H1 (cell line): Measurements from ENCODE around the gene SHMT2. TPM values are rescaled to one million over a fixed set of nuclear protein-coding genes. Genes with fewer than 3 reads are reported as not detected.

Experiments used
- CTCF ChIA-PET: fragments of 300-600 bp; sonication (Branson Sonifier 250); formaldehyde crosslinking; loops from one replicate; lab custom pipeline; 2021; ENCODE audit not compliant: partially characterized antibody; lab: Charles Lee
- POLR2A ChIA-PET: fragments of 300-600 bp; sonication (Branson Sonifier 250); formaldehyde crosslinking; loops from one replicate; lab custom pipeline; 2021; ENCODE audit warnings: inconsistent platforms; ENCODE audit not compliant: partially characterized antibody; lab: Charles Lee
- DNase-seq, 2 experiments: peaks; one replicate each; pipeline versions ENCODE4 v3.0.0 to v3.0.0-alpha.2; 2010 to 2022; ENCODE audit warnings: low spot score in 2 of 2, low read depth in 1 of 2, mixed read lengths in 1 of 2
- FAIRE-seq: peaks from 2 replicates; lab custom pipeline; 2011; peaks lifted over from hg19 to GRCh38; lab: Jason Lieb, UNC
- H2AFZ ChIP-seq: 2 replicates; pipeline ENCODE4 v1.8.1; 2012; ENCODE audit warnings: low read length, inconsistent platforms
- H2AK5ac ChIP-seq: 2 replicates; pipeline ENCODE4 v1.6.1; 2013; ENCODE audit warnings: low read depth, low read length
- H2BK120ac ChIP-seq: replicated peaks from 2 replicates; pipeline ENCODE3; 2013; ENCODE audit warnings: low read depth, low read length, inconsistent platforms
- H2BK12ac ChIP-seq: 2 replicates; pipeline ENCODE4 v1.6.1; 2013; ENCODE audit warnings: low read depth, low read length
- H2BK15ac ChIP-seq: 2 replicates; pipeline ENCODE4 v1.6.1; 2013; ENCODE audit warnings: low read length
- H2BK20ac ChIP-seq: 2 replicates; pipeline ENCODE4 v1.6.1; 2013; ENCODE audit warnings: low read length
- H2BK5ac ChIP-seq: 2 replicates; pipeline ENCODE4 v1.6.1; 2013; ENCODE audit warnings: low read depth, low read length
- H3K14ac ChIP-seq: 2 replicates; pipeline ENCODE4 v1.6.1; 2013; ENCODE audit warnings: inconsistent platforms; ENCODE audit not compliant: insufficient read length
- H3K18ac ChIP-seq: 2 replicates; pipeline ENCODE4 v1.6.1; 2013; ENCODE audit warnings: low read length; ENCODE audit errors: extremely low read depth
- H3K23ac ChIP-seq: 2 replicates; pipeline ENCODE4 v1.6.1; 2013; ENCODE audit warnings: inconsistent platforms; ENCODE audit not compliant: insufficient read length
- H3K23me2 ChIP-seq: 2 replicates; pipeline ENCODE4 v1.6.1; 2013; ENCODE audit warnings: low read depth, low read length
- H3K27ac ChIP-seq: 2 replicates; pipeline ENCODE4 v1.6.1; 2011; ENCODE audit warnings: low read depth, low read length, inconsistent platforms
- H3K27me3 ChIP-seq, 4 experiments: replicated peaks in 1 of 4; 1 replicate in 1 of 4; 2 replicates in 3 of 4; pipeline versions ENCODE4 v1.6.1 to v1.8.1; 2011 to 2013; ENCODE audit warnings: low read length in 3 of 4, mild to moderate bottlenecking in 3 of 4, inconsistent platforms in 2 of 4, mixed read lengths in 2 of 4, moderate library complexity in 1 of 4; ENCODE audit not compliant: control insufficient read depth in 3 of 4, insufficient read depth in 3 of 4; ENCODE audit errors: extremely low read depth in 1 of 4
- H3K36me3 ChIP-seq, 4 experiments: 2 replicates each; pipeline versions ENCODE4 v1.6.1 to v1.8.1; 2011 to 2013; ENCODE audit warnings: mild to moderate bottlenecking in 4 of 4, low read length in 3 of 4, moderate library complexity in 2 of 4, control low read depth in 1 of 4, inconsistent platforms in 1 of 4; ENCODE audit not compliant: insufficient read depth in 4 of 4, control insufficient read depth in 2 of 4
- H3K4ac ChIP-seq: replicated peaks from 2 replicates; pipeline ENCODE3; 2013; ENCODE audit warnings: low read length, low read depth, mixed read lengths, inconsistent platforms; ENCODE audit not compliant: insufficient read length
- H3K4me1 ChIP-seq, 4 experiments: replicated peaks in 1 of 4; 1 replicate in 1 of 4; 2 replicates in 3 of 4; pipeline versions ENCODE4 v1.6.1 to v1.8.1; 2011 to 2013; ENCODE audit warnings: low read length in 3 of 4, inconsistent platforms in 2 of 4, mixed read lengths in 1 of 4; ENCODE audit not compliant: insufficient read depth in 4 of 4, control insufficient read depth in 3 of 4
- H3K4me2 ChIP-seq, 2 experiments: 2 replicates each; pipeline versions ENCODE4 v1.6.1 to v1.8.1; 2011 to 2013; ENCODE audit warnings: low read depth in 2 of 2, low read length in 2 of 2, control low read depth in 1 of 2, inconsistent platforms in 1 of 2, mild to moderate bottlenecking in 1 of 2; ENCODE audit not compliant: insufficient read depth in 1 of 2
- H3K4me3 ChIP-seq, 4 experiments: fragments of 200-600, 300-600 bp in 1 of 4; sonication (generic), shearing (Covaris generic), sonication (Bioruptor Twin) in 1 of 4; 2 replicates each; pipeline versions ENCODE4 v1.5.1 to v1.8.1; 2011 to 2016; ENCODE audit warnings: low read length in 4 of 4, low read depth in 3 of 4, control low read depth in 2 of 4, inconsistent platforms in 2 of 4, mild to moderate bottlenecking in 2 of 4, mixed read lengths in 1 of 4, moderate library complexity in 1 of 4; ENCODE audit not compliant: insufficient read depth in 2 of 4; ENCODE audit errors: extremely low read depth in 1 of 4
- H3K56ac ChIP-seq: replicated peaks from 2 replicates; pipeline ENCODE3; 2013; ENCODE audit warnings: low read depth, mild to moderate bottlenecking, mixed read lengths, low read length, inconsistent platforms; ENCODE audit not compliant: insufficient read length
- H3K79me1 ChIP-seq: 2 replicates; pipeline ENCODE4 v1.6.1; 2013; ENCODE audit warnings: low read depth, low read length, control low read depth
- H3K79me2 ChIP-seq, 2 experiments: 2 replicates each; pipeline versions ENCODE4 v1.6.1 to v1.8.1; 2012 to 2013; ENCODE audit warnings: low read length in 2 of 2, mild to moderate bottlenecking in 2 of 2, inconsistent platforms in 1 of 2; ENCODE audit not compliant: insufficient read depth in 2 of 2, control insufficient read depth in 1 of 2
- H3K9ac ChIP-seq, 4 experiments: replicated peaks in 1 of 4; 1 replicate in 1 of 4; 2 replicates in 3 of 4; pipeline versions ENCODE4 v1.6.1 to v1.8.1; 2011 to 2013; ENCODE audit warnings: low read depth in 3 of 4, low read length in 3 of 4, control low read depth in 2 of 4, mild to moderate bottlenecking in 2 of 4, moderate library complexity in 2 of 4, inconsistent platforms in 1 of 4; ENCODE audit errors: extremely low read depth in 1 of 4
- H3K9me3 ChIP-seq, 2 experiments: 2 replicates each; pipeline versions ENCODE4 v1.6.1 to v1.8.1; 2012 to 2013; ENCODE audit warnings: mild to moderate bottlenecking in 2 of 2, moderate library complexity in 2 of 2, control low read depth in 1 of 2, inconsistent platforms in 1 of 2, low read depth in 1 of 2, low read length in 1 of 2, mixed read lengths in 1 of 2; ENCODE audit not compliant: insufficient read depth in 2 of 2
- H4K20me1 ChIP-seq, 2 experiments: replicated peaks in 1 of 2; 2 replicates each; pipeline versions ENCODE3 to v1.8.1; 2011 to 2013; ENCODE audit warnings: inconsistent platforms in 2 of 2, low read length in 2 of 2, mild to moderate bottlenecking in 1 of 2; ENCODE audit not compliant: insufficient read depth in 2 of 2, control insufficient read depth in 1 of 2
- H4K5ac ChIP-seq: 2 replicates; pipeline ENCODE4 v1.6.1; 2013; ENCODE audit warnings: low read length, low read depth, mixed read lengths, inconsistent platforms; ENCODE audit not compliant: insufficient read length
- H4K8ac ChIP-seq: 2 replicates; pipeline ENCODE4 v1.8.0; 2013; ENCODE audit warnings: mild to moderate bottlenecking, moderate library complexity, low read length, inconsistent platforms; ENCODE audit not compliant: insufficient read depth; ENCODE audit errors: extremely low read depth
- H4K91ac ChIP-seq: replicated peaks from 2 replicates; pipeline ENCODE3; 2013; ENCODE audit warnings: low read length, mixed read lengths, inconsistent platforms; ENCODE audit not compliant: insufficient read length
- CHD2 ChIP-seq: IDR thresholded peaks from 2 replicates; pipeline ENCODE4 v1.6.1; 2012; ENCODE audit warnings: low read length, improper control_type of control experiment
- CTBP2 ChIP-seq: IDR thresholded peaks from 2 replicates; pipeline ENCODE4 v1.7.0; 2011; ENCODE audit warnings: borderline replicate concordance, mild to moderate bottlenecking, moderate library complexity, mixed read lengths, low read length; ENCODE audit not compliant: insufficient read depth, insufficient read length
- EZH2 ChIP-seq: fragments of 200-600 bp; sonication (generic); IDR thresholded peaks from 2 replicates; pipeline ENCODE4 v1.7.1; 2012; ENCODE audit warnings: low read depth, mild to moderate bottlenecking, moderate library complexity, low read length, inconsistent platforms; ENCODE audit not compliant: severe bottlenecking
- FOSL1 ChIP-seq: IDR thresholded peaks from 2 replicates; pipeline ENCODE4 v1.6.1; 2011; ENCODE audit warnings: mild to moderate bottlenecking, low read depth, low read length, moderate library complexity; ENCODE audit not compliant: insufficient read depth
- JUND ChIP-seq: IDR thresholded peaks from 2 replicates; pipeline ENCODE4 v1.6.1; 2011; ENCODE audit warnings: mild to moderate bottlenecking, improper control_type of control experiment, low read length
- MAX ChIP-seq: IDR thresholded peaks from 2 replicates; pipeline ENCODE4 v1.6.1; 2012; ENCODE audit warnings: inconsistent platforms
- SIN3A ChIP-seq, 2 experiments: IDR thresholded peaks in 1 of 2; conservative IDR thresholded peaks in 1 of 2; 2 replicates each; pipeline ENCODE4 v1.6.1; 2011 to 2012; ENCODE audit warnings: low read length in 2 of 2, improper control_type of control experiment in 1 of 2, low read depth in 1 of 2, mild to moderate bottlenecking in 1 of 2
- SP2 ChIP-seq: IDR thresholded peaks from 2 replicates; pipeline ENCODE4 v1.6.1; 2012; ENCODE audit warnings: mild to moderate bottlenecking, low read length, inconsistent platforms
- SRF ChIP-seq: IDR thresholded peaks from 2 replicates; pipeline ENCODE4 v1.6.1; 2011; ENCODE audit warnings: mild to moderate bottlenecking, low read depth, low read length, moderate library complexity
- TAF7 ChIP-seq: optimal IDR thresholded peaks from 2 replicates; pipeline ENCODE3; 2011; ENCODE audit warnings: low read depth, mild to moderate bottlenecking, inconsistent platforms, low read length, moderate library complexity, borderline replicate concordance
- WGBS, 2 experiments: shearing (Covaris generic) in 1 of 2; methylation state at CpG; one replicate each; pipeline versions ENCODE4 v1.1.6 to v1.1.7; 2013 to 2015; ENCODE audit warnings: low lambda C conversion rate in 2 of 2, mixed read lengths in 2 of 2, inconsistent platforms in 1 of 2, low coverage in 1 of 2, missing lambda C conversion rate in 1 of 2; ENCODE audit not compliant: insufficient replicate concordance in 2 of 2, insufficient coverage in 1 of 2, insufficient read length in 1 of 2; ENCODE audit errors: extremely low coverage in 1 of 2, missing lambda C conversion rate in 1 of 2; 5-methylcytosine and 5-hydroxymethylcytosine counted together
- polyA plus RNA-seq, 7 experiments: library from polyadenylated mRNA; depleted of rRNA in 3 of 7; stranded (reverse) in 5 of 7; unstranded in 2 of 7; fragments of >200 nt in 5 of 7; fragments of 200-250 nt in 2 of 7; gene quantifications; 1 replicate in 5 of 7; 2 replicates in 1 of 7; 4 replicates in 1 of 7; pipeline versions ENCODE4 v1.2.1 to v1.2.3, GENCODE V29; 2011 to 2013; ENCODE audit warnings: missing spikeins in 2 of 7, mixed read lengths in 2 of 7
- total RNA-seq: library from RNA; stranded (reverse); fragmentation: NEBNext Ultra II Directional; extraction: Animal tissue kit (Norgen Biotek cat#: 25700); gene quantifications from 2 replicates; pipeline ENCODE4 v1.2.1, GENCODE V29; 2021

The SHMT2 gene
- total and polyA plus RNA-seq, 2 of the 8 experiments (the other 6 are each of a cell fraction or from before 2014, with no cell fraction given), result 274 to 520 TPM

- Histone ChIP-seq H3K36me3 (no peaks in the 10 kb centered on the region), H2BK5ac (no peak overlapping the region), H2AK5ac (no peak overlapping the region; the same call in 1 of the 2 replicates), H3K23me2 (peaks cover 26% of the 10 kb centered on the region), H4K5ac (no peak overlapping the region), H3K79me1 (no peaks in the 10 kb centered on the region), H3K27me3 (peaks cover 52 to 71% (median 66%) of the 10 kb centered on the region in 4 experiments), H2BK15ac (peak overlapping the region; percentile 16; the same call in 1 of the 2 replicates), H2AFZ (no peak overlapping the region), H2BK20ac (no peak overlapping the region), H3K56ac (no peak overlapping the region), H4K91ac (no peak overlapping the region), H2BK12ac (0 out of 2 replicates have a peak overlapping the region, but pooled peaks have one; percentile 39), H3K4me3 (peak overlapping the region in 2 of 4 experiments; percentile 1 to 67; a peak in 2 of 8 replicates), H3K18ac (no peak overlapping the region), H2BK120ac (no peak overlapping the region), H3K9ac (no peak overlapping the region), H3K23ac (no peak overlapping the region), H3K79me2 (no peaks in the 10 kb centered on the region), H4K20me1 (peaks cover 9 to 11% of the 10 kb centered on the region in 2 experiments), H4K8ac (no peak overlapping the region), H3K27ac (no peak overlapping the region), H3K4ac (no peak overlapping the region), H3K4me2 (peak overlapping the region; percentile 89 to 91), H3K4me1 (peaks cover 8 to 54% (median 32%) of the 10 kb centered on the region in 4 experiments), H3K9me3 (no peaks in the 10 kb centered on the region), H3K14ac (no peak overlapping the region)
- 10% methylated on average over 44 of the region's 48 CpGs; no CpG with 5 or more reads in 1 of the 2 experiments for WGBS, 2 experiments
- DNase-seq (no peak), FAIRE-seq (no peak)
- CTCF ChIA-PET, result interaction anchor here (0.9 to 27.9 kb wide), 13 partner anchors 9 to 239 kb away, joined by 3 to 726 read pairs (median 9); partner anchors contain the start of genes GLI1, INHBE, NXPH4 and SHMT2
- POLR2A ChIA-PET, result interaction anchor here (0.6 to 23.7 kb wide), 17 partner anchors 8 to 278 kb away, joined by 3 to 852 read pairs (median 4); partner anchors contain the start of genes INHBE, LRP1, NXPH4 and SHMT2
- peak; percentile 46 for TF ChIP-seq CTBP2
- no peak for TF ChIP-seq SIN3A (conservative IDR thresholded peaks at IDR 0.05 in 1 of 2, IDR thresholded peaks at IDR 0.05 in 1 of 2; ENCODE audit: low read depth in 1 of 2, low read length in 2 of 2)
- TF ChIP-seq MAX, result no peak
- no peak for TF ChIP-seq FOSL1
- TF ChIP-seq SRF, result no peak
- no peak for TF ChIP-seq TAF7
- TF ChIP-seq SP2, result no peak
- no peak for TF ChIP-seq CHD2
- peak; percentile 90 for TF ChIP-seq EZH2
- TF ChIP-seq JUND, result no peak
Measured at GRCh38 chr12:57241402-57242310, 12.1 kb downstream of the SHMT2 start.
